T-helper 1 cell treated with Interleukin-12 subunit alpha and Interleukin-12 subunit beta and Interleukin-4 antibody, amounts not matched to agents 30 ng/mL and 1 ng/mL, for 36 hours (primary cell): ENCODE data around the gene TMEM185B. TPM values are rescaled to one million over a fixed set of nuclear protein-coding genes. Genes with fewer than 3 reads are reported as not detected.

Experiments used
- intact Hi-C: fragments of 100-400 bp; cut with micrococcal nuclease; formaldehyde crosslinking; loops from one replicate; pipeline ENCODE4 v1.15.1; 2024
- total RNA-seq: library from RNA; stranded (reverse); gene quantifications from 2 replicates; pipeline ENCODE4 v1.2.3, GENCODE V29; 2022

The TMEM185B gene
- 38.1 and 41.5 TPM in 2 replicates for total RNA-seq

- intact Hi-C loops = loop anchor here (1.0 to 2.0 kb wide), 9 partner anchors 9 to 544 kb away; partner anchors contain the start of genes EPB41L5, PTPN4, RALB and TMEM177
These were observed at the start of gene TMEM185B for GRCh38 chr2:120223034-120223912. TMEM185B (minus strand) TSS chr2:120223400; CDS start chr2:120222976, 424 bp downstream.

- intact Hi-C loops = no loop called here
These were observed 48.6 kb upstream of the TMEM185B start for GRCh38 chr2:120271711-120272379.

- intact Hi-C loops = no loop called here
These were observed 46.6 kb upstream of the TMEM185B start for GRCh38 chr2:120269816-120270215.

GRCh38 chr2:120269076-120269744, 46.0 kb upstream of the TMEM185B start:
- intact Hi-C loops = no loop called here

- intact Hi-C loops = no loop called here
These were observed 44.1 kb upstream of the TMEM185B start for GRCh38 chr2:120267348-120267747.

- intact Hi-C loops = no loop called here
These were observed 41.8 kb upstream of the TMEM185B start for GRCh38 chr2:120265006-120265405.

GRCh38 chr2:120262761-120263428, 39.7 kb upstream of the TMEM185B start:
- intact Hi-C loops = no loop called here

GRCh38 chr2:120262150-120262549, 39.0 kb upstream of the TMEM185B start:
- intact Hi-C loops = no loop called here

- intact Hi-C loops = loop anchor here (1.0 to 2.0 kb wide), 2 partner anchors 26 to 29 kb away; no protein-coding TSS in a partner anchor
These were observed 38.3 kb upstream of the TMEM185B start for GRCh38 chr2:120261387-120262006.

GRCh38 chr2:120260736-120261135, 37.5 kb upstream of the TMEM185B start:
- intact Hi-C loops = loop anchor here (1.0 to 2.0 kb wide), 2 partner anchors 27 to 28 kb away; no protein-coding TSS in a partner anchor

- intact Hi-C loops = loop anchor here (2.0 kb wide), 1 partner anchor 27 kb away; no protein-coding TSS in a partner anchor
These were observed 36.7 kb upstream of the TMEM185B start for GRCh38 chr2:120259939-120260338.

GRCh38 chr2:120258196-120258595, 35.0 kb upstream of the TMEM185B start:
- intact Hi-C loops = no loop called here

- intact Hi-C loops = no loop called here
These were observed 34.3 kb upstream of the TMEM185B start for GRCh38 chr2:120257522-120257921.

GRCh38 chr2:120256651-120257000, 33.4 kb upstream of the TMEM185B start:
- intact Hi-C loops = no loop called here

- intact Hi-C loops = no loop called here
These were observed 32.9 kb upstream of the TMEM185B start for GRCh38 chr2:120255986-120256650.

GRCh38 chr2:120255071-120255470, 31.9 kb upstream of the TMEM185B start:
- intact Hi-C loops = no loop called here

GRCh38 chr2:120254178-120254577, 31.0 kb upstream of the TMEM185B start:
- intact Hi-C loops = no loop called here

GRCh38 chr2:120253021-120253882, 30.1 kb upstream of the TMEM185B start:
- intact Hi-C loops = loop anchor here (2.0 kb wide), 2 partner anchors 240 to 886 kb away; partner anchors contain the start of genes C2orf76, DBI and EPB41L5
